TTC549 (cell line): Measurements from ENCODE around the gene SCAF4.
"Not testable (repeated sequence)": the region's sequence is repeated elsewhere in the genome, so short reads cannot be mapped to it uniquely, and the experiment has no call there.

Experiments used
- FAIRE-seq: peaks from 2 replicates; lab custom pipeline; 2012; peaks lifted over from hg19 to GRCh38; lab: Jason Lieb, UNC

Gene SCAF4

GRCh38 chr21:31731857-31732596 is at the start of gene SCAF4:
Gene SCAF4, minus strand, starts transcription at chr21:31732118. Its CDS starts 426 bp downstream, at chr21:31731692.
- FAIRE-seq = no peak

GRCh38 chr21:31780944-31781343 is 49.0 kb upstream of the SCAF4 start:
- FAIRE-seq = no peak

GRCh38 chr21:31778546-31778945 is 46.6 kb upstream of the SCAF4 start:
- FAIRE-seq = no peak

GRCh38 chr21:31777857-31778256 is 45.9 kb upstream of the SCAF4 start:
- no peak for FAIRE-seq

GRCh38 chr21:31774031-31774430 is 42.1 kb upstream of the SCAF4 start:
- no peak for FAIRE-seq

GRCh38 chr21:31772674-31773555 is 41.0 kb upstream of the SCAF4 start:
- no peak for FAIRE-seq

- FAIRE-seq = no peak
Observed at GRCh38 chr21:31771685-31772084, 39.8 kb upstream of the SCAF4 start.

GRCh38 chr21:31768710-31769109 is 36.8 kb upstream of the SCAF4 start:
- no peak for FAIRE-seq

- FAIRE-seq = no peak
Observed at GRCh38 chr21:31766899-31767298, 35.0 kb upstream of the SCAF4 start.

- FAIRE-seq = not testable (repeated sequence)
Observed at GRCh38 chr21:31765850-31766249, 33.9 kb upstream of the SCAF4 start.

- no peak for FAIRE-seq
Observed at GRCh38 chr21:31760931-31761330, 29.0 kb upstream of the SCAF4 start.

GRCh38 chr21:31756787-31757186 is 24.9 kb upstream of the SCAF4 start:
- no peak for FAIRE-seq

- FAIRE-seq = no peak
Observed at GRCh38 chr21:31755027-31755426, 23.1 kb upstream of the SCAF4 start.

GRCh38 chr21:31754708-31754960 is 22.7 kb upstream of the SCAF4 start:
- FAIRE-seq = no peak

GRCh38 chr21:31753949-31754707 is 22.2 kb upstream of the SCAF4 start:
- no peak for FAIRE-seq

GRCh38 chr21:31752967-31753366 is 21.0 kb upstream of the SCAF4 start:
- no peak for FAIRE-seq

- FAIRE-seq = no peak
Observed at GRCh38 chr21:31752352-31752751, 20.4 kb upstream of the SCAF4 start.

- no peak for FAIRE-seq
Observed at GRCh38 chr21:31750843-31751242, 18.9 kb upstream of the SCAF4 start.

- FAIRE-seq = no peak
Observed at GRCh38 chr21:31744182-31744800, 12.4 kb upstream of the SCAF4 start.

- no peak for FAIRE-seq
Observed at GRCh38 chr21:31743712-31744111, 11.8 kb upstream of the SCAF4 start.

- FAIRE-seq = no peak
Observed at GRCh38 chr21:31741116-31741515, 9.2 kb upstream of the SCAF4 start.

GRCh38 chr21:31737586-31738397 is 5.9 kb upstream of the SCAF4 start:
- not testable (repeated sequence) for FAIRE-seq
